Kidney glomerular epithelial cell (primary cell): Measurements from ENCODE around the gene NEFH.
"Not testable (repeated sequence)": the region's sequence is repeated elsewhere in the genome, so short reads cannot be mapped to it uniquely, and the experiment has no call there.

ENCODE experiments used
- DNase-seq: peaks from one replicate; lab custom pipeline; 2025; lab: John Stamatoyannopoulos, UW

Gene NEFH

DNA sequence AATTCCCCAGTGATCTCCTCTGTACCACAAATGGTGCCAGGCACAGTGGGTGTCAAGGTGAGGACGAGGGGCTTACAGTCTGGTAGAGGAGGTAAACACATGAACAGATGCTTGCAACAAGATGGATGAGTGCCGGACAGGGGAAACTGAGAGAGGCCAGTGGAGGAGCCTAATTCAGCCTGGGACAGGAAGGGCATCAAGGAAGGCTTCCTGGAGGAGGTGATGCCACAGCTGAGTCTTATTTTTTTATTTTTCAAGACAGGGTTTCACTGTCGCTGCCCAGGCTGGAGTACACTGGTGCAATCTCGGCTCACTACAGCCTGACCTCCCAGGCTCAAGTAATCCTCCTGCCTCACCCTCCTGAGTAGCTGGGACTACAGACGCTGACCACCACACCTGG, 18.8 kb upstream of the NEFH start:
- no peak for DNase-seq

DNA sequence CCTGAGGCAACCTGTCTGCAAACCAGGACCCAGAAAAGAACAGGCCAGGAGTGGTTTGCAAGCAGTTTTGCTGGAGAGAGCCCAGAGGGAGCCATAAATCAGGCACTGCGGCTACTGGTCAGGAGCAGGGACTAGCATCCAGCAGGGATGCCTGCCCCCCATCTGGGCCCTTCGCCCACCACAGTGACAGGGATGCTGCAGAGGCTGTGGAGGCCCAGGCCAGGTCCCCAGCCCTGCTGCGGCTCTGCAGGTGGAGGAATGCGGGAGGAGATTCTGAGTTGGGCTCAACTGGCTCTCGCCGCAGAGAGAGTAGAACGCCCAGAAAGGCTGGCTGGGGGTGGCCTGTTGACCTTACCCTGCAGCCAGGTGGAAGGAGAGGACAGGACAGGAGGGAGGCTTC, 16.4 kb upstream of the NEFH start:
- no peak for DNase-seq

DNA sequence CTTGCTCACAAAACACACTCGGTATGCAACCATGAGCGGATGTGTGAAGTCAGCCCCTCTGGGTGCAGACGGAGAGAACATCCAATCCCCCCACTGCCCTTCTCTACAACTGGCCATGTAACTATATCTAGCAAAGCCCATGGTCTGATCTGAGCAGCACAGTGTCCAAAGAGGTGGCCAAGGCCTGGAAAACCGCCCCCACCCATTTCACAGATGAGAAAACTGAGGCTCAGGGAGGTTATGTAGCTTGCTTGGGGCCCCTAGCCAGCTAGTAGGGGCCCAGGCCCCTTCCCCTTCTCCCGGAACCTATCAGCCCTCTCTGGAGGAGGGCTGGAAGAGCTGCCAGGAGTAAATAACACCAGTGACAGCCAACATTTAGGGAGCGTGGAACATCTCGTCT, 15.4 kb upstream of the NEFH start:
- DNase-seq = no peak

DNA sequence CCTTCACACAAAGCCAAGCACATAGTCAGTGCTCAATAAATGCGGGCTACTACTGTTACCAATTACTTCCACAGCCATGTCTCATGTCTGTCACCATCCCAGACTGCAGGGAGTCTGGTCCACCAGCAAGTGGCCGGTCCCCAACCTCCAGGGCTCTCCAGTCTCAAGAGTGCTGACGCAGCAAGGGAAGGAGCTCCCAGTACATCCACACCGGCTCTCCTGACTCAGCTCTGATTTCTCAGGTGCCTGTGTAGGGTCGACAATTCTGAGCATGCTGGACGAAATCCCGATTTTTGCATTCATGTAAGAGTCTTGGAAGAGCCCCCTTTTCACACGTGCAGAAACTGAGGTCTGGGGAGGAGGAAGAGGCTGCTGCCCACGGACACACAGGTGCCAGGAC, 10.3 kb upstream of the NEFH start:
- no peak for DNase-seq

DNA sequence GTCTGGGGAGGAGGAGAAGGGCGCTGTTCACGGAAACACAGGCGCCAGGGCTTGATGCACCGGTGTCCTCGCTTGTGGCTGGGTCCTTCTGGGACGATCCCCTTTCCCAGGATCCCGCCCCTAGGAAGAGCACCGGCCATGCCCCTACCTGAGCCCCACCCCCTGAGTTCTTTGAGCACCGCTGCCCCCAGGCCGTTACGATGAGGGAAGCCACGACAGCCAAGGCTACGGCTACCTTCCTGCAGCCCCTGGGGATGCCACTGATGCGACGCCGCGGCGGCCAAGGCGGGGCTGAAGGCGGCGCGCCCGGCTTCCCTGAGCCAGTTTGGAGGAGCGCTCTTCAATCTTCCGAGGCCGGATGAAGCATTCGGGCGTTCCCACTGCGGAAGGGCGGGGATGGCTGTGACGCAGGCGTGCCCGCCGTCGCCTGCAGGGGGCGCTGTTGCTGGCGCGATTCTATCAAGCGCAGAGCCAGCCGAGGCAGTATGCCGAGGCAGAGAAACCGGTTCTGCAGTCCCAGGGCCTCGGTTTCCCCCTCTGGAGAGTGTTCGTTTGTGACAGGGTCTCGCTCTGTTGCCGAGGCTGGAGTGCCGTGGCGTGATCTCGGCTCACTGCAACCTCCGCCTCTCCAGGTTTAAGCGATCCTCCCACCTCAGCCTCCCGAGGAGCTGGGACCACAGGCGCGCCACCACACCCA, 9.7 kb upstream of the NEFH start:
- peak; percentile 32 for DNase-seq

DNA sequence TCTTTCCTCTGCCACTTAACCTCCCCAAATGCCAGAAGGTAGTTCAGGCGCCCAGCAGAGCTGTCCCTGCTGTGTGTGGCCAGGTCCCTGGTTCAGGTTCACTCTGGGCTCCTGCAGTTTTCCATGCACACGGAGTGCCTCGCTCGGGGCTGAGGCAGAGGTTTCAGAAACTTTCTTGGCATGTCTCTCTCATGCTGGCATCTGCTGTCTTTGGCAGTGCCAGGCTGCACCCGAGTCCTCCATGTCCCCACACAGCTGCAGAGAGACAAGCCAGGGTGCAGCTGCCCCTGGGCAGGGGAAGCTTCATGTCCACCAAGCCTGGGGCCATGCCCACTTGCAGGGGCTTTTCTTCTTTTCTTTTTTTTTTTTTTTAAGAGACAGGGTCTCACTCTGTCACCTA, 7.0 kb upstream of the NEFH start:
- DNase-seq = no peak

DNA sequence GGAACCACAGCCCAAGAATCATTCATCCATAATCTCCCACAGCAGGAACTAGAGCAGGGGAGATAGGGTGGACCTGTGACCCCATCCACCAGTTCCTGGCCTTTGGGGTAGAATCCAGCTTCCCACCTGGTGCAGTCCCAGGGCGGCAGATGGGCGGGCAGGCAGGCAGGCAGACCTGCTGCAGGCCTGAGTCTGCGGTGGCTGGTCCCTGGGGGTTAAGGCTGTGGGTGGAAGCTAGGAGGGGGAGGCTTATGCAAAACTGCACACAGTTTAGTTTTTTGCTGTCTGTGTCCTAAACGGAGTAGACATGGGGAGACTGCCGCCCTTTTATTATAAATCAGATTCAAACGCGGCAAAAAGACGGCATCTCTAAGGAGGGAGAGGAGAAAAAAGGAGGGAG, 4.5 kb upstream of the NEFH start:
- DNase-seq = no peak

DNA sequence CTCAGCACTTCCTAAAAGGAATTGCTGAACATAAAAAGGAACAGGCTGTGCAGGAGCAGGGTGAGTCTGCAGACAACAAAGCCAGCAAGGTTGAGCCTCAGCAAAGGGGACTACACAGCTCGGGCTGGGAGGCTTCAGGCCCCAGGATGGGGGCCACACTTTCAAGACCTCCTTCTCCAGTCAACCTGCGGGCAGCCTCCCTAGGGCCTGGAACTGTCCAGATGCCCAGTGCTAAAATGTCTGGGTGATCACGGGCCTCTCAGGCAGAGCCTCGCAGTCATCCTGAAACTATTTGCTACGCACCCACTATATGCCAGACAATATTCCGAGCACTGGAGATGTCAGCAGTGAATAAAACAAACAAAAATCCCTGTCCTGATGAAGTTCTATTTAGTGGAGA, 3.9 kb upstream of the NEFH start:
- DNase-seq = no peak

DNA sequence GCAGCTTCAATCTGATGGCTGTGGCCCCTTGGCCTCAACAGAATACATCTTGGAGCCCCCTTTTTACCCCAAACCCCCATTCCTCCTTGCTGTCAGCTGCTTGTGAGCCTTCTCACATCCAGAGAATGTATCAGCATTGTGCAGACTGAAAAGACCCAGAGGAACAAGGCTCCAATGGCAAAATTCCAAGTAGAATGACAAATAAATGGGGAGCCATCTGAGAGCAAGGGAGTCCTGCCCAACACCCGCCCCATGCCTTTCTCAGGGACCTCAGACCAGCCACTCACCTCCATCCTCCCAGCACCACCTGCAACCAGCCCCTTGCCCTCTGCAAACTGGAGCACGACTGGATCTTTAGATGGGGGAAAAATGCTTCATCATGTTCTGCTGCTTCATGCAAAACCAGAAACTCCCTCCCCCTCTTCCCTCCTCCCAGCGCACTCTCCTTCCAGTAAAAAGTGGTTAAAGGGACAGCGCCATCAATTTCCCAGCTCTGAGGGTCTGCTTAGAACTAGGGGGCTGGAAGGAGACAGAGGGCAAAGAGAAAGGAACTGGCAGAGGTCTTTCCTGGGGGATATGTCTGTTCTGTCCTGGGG, 2.2 kb upstream of the NEFH start:
- DNase-seq = no peak

DNA sequence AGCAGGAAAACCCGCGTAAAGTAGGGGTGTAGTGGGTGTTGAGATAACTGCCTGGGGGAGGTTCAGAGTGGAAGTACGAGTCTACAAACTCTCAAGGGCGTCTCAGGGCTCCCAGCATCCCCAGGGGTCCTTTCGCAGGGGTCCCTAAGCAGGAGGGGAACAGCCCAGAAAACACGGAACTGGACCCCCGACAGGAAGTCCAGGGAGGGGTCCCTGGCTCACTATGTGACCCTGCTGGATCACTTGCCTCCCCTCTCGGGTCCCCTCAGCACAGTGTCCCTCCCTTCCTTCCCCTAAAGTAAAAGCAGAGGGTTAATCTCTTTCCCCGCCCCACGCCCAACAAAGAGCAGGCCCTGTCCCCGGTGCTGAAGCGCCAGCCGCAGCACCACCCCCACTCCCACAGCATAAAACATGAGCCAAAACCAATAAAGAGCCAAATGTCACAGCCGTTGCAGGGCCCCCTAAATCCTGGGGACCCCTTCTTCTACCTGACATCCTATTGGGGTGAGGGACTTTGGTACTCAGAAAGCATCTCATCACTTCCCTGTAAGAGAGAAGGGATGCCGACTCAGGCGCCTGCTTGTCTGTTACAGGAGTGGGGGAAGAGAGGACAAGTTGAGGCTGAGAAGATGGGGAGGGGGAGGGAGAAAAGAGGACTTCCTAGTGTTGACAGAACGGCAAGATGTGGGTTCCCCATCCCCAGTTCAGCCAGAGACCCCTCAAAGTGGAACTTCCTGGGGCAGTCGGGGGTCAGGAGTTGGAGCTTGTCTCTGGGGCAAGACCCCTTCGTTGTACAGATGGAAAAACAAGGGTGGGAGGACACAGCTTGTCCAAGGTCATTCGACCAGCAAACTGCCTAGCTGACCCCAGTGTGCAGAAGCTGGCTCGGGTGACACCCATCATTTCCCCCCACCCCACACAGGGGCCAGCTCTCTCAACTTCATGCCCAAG, 1.4 kb upstream of the NEFH start:
- no peak for DNase-seq

DNA sequence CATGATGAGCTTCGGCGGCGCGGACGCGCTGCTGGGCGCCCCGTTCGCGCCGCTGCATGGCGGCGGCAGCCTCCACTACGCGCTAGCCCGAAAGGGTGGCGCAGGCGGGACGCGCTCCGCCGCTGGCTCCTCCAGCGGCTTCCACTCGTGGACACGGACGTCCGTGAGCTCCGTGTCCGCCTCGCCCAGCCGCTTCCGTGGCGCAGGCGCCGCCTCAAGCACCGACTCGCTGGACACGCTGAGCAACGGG, 169 bp downstream of the NEFH start:
- peak; percentile 5 for DNase-seq

DNA sequence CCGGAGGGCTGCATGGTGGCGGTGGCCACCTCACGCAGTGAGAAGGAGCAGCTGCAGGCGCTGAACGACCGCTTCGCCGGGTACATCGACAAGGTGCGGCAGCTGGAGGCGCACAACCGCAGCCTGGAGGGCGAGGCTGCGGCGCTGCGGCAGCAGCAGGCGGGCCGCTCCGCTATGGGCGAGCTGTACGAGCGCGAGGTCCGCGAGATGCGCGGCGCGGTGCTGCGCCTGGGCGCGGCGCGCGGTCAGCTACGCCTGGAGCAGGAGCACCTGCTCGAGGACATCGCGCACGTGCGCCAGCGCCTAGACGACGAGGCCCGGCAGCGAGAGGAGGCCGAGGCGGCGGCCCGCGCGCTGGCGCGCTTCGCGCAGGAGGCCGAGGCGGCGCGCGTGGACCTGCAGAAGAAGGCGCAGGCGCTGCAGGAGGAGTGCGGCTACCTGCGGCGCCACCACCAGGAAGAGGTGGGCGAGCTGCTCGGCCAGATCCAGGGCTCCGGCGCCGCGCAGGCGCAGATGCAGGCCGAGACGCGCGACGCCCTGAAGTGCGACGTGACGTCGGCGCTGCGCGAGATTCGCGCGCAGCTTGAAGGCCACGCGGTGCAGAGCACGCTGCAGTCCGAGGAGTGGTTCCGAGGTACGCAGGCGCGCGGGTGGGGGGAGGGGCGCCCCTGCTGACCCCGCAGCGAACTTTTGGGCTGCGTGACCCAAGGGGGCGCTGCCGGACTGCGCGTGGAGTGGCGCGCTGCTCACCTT, 670 bp downstream of the NEFH start:
- DNase-seq = no peak

DNA sequence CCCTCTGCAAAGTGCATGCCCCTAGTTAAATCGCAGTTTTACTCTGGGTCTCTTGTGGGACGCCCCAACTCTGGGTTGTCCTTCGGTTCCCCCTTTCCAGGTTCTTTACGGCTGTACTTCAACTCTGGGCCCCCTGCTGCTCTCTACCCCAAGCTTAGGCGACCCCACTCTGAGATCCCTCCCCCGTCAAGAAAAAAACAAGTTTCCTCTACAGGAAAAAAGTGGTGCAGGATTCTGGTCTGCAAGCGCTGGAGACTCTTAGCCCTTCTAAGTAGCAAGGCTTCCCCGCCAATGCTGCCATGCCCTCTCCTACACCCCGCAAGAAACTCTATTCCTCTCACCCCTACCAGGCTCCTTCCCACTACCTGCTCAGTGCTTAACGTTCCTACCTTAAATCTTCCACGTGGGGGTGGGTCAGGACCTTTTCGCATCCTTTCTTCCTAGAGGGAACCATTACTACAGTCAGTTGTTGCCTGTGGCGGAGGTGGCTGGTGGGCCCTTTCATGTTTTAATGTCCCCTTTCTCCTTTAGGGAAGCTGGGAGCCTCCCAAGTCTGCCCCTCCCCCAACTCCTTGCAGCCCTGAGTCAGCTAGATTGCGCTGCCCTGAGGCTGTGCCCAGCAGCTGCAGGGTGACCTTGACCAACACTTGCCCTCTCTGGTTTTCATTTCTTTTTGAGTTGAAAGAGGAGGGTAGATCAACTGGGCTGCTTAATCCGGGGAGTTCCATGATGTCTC, 1.4 kb downstream of the NEFH start:
- no peak for DNase-seq

DNA sequence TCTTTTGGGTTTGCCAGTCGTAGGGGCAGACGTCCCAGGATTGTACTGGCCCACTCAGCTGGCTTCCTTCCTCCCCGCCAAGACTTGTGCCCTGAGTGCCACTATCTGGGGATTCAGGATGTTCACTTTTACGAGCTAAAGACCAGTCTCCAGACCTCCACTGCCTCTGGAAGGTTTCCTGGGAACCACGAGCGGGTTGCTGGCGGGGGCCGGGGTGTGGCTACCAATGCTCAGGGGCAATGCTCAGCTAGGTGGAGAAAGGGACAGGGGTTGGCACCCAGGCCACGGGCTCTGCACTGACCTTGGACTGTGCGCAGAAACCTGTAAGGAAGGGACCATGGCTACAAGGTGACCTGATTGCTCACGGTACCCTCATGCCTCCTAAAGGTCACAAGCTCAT, 2.2 kb downstream of the NEFH start:
- no peak for DNase-seq

DNA sequence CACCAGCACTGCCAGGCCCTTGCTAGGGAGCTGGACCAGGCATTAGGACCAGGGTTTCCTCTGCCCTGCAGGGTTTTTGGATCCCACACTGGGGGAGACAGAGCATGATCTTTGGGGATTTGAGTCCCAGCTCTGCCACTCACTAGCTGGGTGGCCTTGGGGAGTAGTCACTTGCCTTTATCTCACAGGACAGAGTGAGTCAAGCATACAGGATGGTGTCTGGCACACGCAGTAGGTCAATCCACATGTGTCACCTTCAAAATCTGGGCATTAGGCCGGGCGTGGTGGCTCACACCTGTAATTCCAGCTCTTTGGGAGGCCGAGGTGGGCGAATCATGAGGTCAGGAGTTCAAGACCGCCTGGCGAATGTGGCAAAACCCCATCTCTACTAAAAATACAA, 2.7 kb downstream of the NEFH start:
- DNase-seq = no peak

DNA sequence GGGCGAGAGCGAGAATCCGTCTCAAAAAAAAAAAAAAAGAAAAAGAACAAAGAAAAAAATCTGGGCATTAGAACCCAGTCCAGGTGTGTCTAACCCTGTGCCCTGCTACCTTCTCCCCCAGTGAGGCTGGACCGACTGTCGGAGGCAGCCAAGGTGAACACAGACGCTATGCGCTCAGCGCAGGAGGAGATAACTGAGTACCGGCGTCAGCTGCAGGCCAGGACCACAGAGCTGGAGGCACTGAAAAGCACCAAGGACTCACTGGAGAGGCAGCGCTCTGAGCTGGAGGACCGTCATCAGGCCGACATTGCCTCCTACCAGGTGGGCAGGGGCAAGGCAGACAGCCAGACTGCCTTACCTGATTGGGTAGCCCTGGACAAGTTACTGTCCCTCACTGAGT, 3.2 kb downstream of the NEFH start:
- no peak for DNase-seq

DNA sequence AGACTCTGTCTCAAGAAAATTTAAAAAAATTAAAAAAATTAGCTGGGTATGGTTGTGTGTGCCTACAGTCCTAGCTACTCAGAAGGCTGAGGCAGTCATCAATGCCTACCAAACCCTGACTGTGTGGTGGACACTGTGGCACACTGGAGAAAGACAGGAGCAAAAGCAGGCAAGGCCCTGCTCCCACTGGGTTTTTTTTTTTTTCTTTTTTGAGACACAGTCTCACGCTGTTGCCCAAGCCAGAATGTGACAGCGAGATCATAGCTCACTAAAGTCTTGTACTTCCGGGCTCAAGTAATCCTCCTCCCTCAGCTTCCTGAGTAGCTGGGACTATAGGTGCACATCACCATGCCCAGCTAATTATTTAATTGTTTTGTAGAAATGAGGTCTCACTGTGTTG, 4.6 kb downstream of the NEFH start:
- no peak for DNase-seq

DNA sequence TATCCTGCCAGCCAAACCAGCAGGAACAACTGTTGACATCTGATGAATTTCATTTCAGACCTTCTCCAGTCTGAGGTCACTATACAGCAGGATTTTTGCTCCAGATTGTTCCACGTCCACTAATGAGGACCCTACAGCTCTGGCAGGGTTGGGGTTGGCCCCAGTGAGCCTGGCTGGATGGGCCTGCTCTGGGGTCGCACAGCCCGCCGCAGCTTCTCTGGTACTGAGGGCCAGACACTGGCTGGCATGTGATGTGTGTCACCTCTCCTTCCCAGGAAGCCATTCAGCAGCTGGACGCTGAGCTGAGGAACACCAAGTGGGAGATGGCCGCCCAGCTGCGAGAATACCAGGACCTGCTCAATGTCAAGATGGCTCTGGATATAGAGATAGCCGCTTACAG, 5.4 kb downstream of the NEFH start:
- no peak for DNase-seq

DNA sequence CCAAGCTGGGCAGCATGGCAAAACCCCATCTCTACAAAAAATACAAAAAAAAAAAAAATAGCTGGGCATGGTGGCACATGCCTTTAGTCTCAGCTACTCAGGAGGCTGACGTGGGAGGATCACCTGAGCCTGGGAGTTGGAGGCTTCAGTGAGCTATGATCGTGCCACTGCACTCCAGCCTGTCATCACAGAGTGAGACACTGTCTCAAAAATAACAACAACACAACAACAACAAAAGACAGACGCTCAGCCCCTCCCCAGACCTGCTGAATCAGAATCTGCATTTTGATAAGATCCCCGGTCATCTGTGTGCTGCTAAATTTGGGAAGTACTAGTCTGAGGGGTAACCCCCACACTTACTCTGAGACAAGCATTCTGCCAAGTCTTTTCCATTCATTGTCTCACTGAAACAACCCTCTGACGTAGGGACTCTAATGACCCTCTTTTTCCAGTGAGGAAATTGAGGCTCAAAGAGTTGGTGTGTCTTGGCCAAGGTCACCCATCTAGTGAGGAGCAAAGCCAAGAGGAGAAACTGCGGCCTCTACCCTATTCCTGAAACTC, 7.5 kb downstream of the NEFH start:
- no peak for DNase-seq

DNA sequence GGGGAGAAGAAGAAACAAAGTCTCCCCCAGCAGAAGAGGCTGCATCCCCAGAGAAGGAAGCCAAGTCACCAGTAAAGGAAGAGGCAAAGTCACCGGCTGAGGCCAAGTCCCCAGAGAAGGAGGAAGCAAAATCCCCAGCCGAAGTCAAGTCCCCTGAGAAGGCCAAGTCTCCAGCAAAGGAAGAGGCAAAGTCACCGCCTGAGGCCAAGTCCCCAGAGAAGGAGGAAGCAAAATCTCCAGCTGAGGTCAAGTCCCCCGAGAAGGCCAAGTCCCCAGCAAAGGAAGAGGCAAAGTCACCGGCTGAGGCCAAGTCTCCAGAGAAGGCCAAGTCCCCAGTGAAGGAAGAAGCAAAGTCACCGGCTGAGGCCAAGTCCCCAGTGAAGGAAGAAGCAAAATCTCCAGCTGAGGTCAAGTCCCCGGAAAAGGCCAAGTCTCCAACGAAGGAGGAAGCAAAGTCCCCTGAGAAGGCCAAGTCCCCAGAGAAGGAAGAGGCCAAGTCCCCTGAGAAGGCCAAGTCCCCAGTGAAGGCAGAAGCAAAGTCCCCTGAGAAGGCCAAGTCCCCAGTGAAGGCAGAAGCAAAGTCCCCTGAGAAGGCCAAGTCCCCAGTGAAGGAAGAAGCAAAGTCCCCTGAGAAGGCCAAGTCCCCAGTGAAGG, 9.2 kb downstream of the NEFH start:
- not testable (repeated sequence) for DNase-seq

DNA sequence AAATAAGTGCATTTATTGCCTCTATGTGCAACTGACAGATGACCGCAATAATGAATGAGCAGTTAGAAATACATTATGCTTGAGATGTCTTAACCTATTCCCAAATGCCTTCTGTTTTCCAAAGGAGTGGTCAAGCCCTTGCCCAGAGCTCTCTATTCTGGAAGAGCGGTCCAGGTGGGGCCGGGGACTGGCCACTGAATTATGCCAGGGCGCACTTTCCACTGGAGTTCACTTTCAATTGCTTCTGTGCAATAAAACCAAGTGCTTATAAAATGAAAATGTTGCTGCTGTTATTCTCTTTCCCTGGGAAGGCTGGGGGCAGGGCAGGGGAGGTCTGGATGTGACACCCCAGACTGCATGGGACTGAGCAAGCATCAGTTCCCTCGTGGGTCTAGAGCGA, 11.0 kb downstream of the NEFH start:
- DNase-seq = no peak
